Transverse colon (tissue), 4 donors: ENCODE measurements around the gene C1orf50. TPM values are rescaled to one million over a fixed set of nuclear protein-coding genes. Genes with fewer than 3 reads are reported as not detected.

Experiments
- DNase-seq: peaks from one replicate; pipeline ENCODE4 v3.0.0-alpha.2; 2019
- H3K27ac ChIP-seq, 4 donors: fragments of 200-600 bp; sonication (generic); 2 replicates each; pipeline ENCODE4 v1.5.1; 2016 to 2018; ENCODE audit warnings: inconsistent platforms in 4 of 4
- H3K27me3 ChIP-seq: fragments of 200-600 bp; sonication (generic); 2 replicates; pipeline ENCODE4 v1.5.1; 2017; ENCODE audit warnings: inconsistent platforms
- H3K36me3 ChIP-seq, 4 donors: fragments of 200-600 bp; sonication (generic); 2 replicates each; pipeline ENCODE4 v1.5.1; 2017 to 2019; ENCODE audit warnings: inconsistent platforms in 4 of 4
- H3K4me1 ChIP-seq, 4 donors: fragments of 200-600 bp; sonication (generic); 2 replicates each; pipeline ENCODE4 v1.5.1; 2017 to 2020; ENCODE audit warnings: inconsistent platforms in 4 of 4
- H3K4me3 ChIP-seq, 4 donors: fragments of 200-600 bp; sonication (generic); 1 replicate in 1 of 4; 2 replicates in 3 of 4; pipeline versions ENCODE4 v1.5.1 to v1.6.1; 2017 to 2019; ENCODE audit warnings: inconsistent platforms in 4 of 4
- H3K9me3 ChIP-seq, 2 donors: fragments of 200-600 bp; sonication (generic); 2 replicates each; pipeline ENCODE4 v1.5.1; 2017 to 2019; ENCODE audit warnings: inconsistent platforms in 2 of 2
- EP300 ChIP-seq: sonication (generic); formaldehyde crosslinking; IDR thresholded peaks from one replicate; pipeline ENCODE4 v1.6.1; 2017; ENCODE audit warnings: antibody characterized with exemption, low read depth
- POLR2A ChIP-seq: fragments of 450-650 bp; IDR thresholded peaks from one replicate; pipeline ENCODE4 v1.6.1; 2016; ENCODE audit warnings: antibody characterized with exemption, mild to moderate bottlenecking, moderate library complexity
- POLR2AphosphoS5 ChIP-seq, 3 donors: sonication (generic); formaldehyde crosslinking; IDR thresholded peaks; one replicate each; pipeline ENCODE4 v1.6.1; 2016; ENCODE audit warnings: antibody characterized with exemption in 3 of 3
- WGBS, 2 donors: methylation state at CpG; one replicate each; pipeline ENCODE4 v1.1.5; 2018; ENCODE audit warnings: low coverage in 1 of 2; 5-methylcytosine and 5-hydroxymethylcytosine counted together
- in situ Hi-C, 4 donors: fragments of 200-750 bp; cut with MboI; loops; one replicate each; pipeline versions ENCODE4 v1.15.0 to v1.15.1; 2017; ENCODE audit warnings: low sequenced_read_pairs in 3 of 4, low pct_ligation_motif_present in 1 of 4, low pct_unique_long_range_greater_than_20kb in 1 of 4
- intact Hi-C: fragments of 100-400 bp; cut with DNase I; formaldehyde crosslinking; loops from one replicate; pipeline ENCODE4 v1.15.1; 2023; ENCODE audit warnings: low total_unique reads
- total RNA-seq, 4 donors: library from RNA; depleted of rRNA; stranded (reverse); fragments of >200 nt; gene quantifications; one replicate each; pipeline ENCODE4 v1.1.0, GENCODE V29; 2016
- TF ChIP-seq, protein P1 (sequence below), 5 experiments: fragments of 200-600 bp in 3 of 5; fragments of 450-650 bp in 2 of 5; sonication (generic) in 3 of 5; IDR thresholded peaks; 1 replicate in 2 of 5; 2 replicates in 3 of 5; pipeline ENCODE4 v1.5.1; 2016 to 2017; ENCODE audit warnings: antibody characterized with exemption in 5 of 5, inconsistent platforms in 3 of 5, mild to moderate bottlenecking in 2 of 5, moderate library complexity in 1 of 5

Gene C1orf50
- total RNA-seq, 4 donors from 2014 or later, result 4.0 to 81.2 (median 8.1) TPM

DNA sequence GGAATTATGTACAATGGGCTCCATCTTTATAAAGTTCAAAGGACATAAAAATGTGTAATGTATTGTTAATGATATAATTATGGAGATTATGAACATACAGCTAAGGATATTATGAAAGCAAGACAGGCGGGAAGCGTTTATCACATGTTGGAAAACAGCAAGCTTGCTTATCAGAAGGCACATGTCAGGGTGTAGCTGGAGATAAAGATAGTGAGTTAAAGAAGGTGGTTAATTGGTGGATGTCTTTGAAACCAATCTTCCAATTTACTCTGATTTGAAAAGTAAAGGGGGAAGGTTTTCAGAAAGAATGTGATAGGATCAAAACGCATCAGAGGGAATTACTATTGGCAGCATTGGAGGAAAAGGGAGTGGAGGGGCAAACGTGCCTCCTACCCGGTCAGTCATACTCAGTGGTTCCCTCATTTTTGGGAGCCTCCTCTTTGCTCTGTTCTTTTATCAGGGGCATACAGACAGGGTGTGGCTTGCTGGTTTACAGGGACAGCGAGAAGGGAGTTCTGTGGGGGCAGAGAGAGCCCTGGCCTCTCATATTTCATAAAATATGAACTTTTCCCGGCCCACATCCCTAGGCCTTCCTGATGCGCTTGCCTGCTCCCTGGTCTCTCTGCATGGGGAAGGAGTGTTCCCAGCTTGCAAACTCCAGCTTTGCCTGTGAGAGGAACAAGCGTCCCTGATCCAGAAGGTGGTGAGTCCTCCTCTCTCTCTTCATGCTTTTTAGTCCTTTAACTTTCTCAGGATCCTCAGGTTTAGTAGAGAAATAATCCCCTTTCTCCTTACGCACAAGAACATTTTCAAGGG lies 58.2 kb downstream of the C1orf50 start:
- no peaks in the 10 kb centered on the region for H3K36me3 ChIP-seq
- TF ChIP-seq, protein P1, sequence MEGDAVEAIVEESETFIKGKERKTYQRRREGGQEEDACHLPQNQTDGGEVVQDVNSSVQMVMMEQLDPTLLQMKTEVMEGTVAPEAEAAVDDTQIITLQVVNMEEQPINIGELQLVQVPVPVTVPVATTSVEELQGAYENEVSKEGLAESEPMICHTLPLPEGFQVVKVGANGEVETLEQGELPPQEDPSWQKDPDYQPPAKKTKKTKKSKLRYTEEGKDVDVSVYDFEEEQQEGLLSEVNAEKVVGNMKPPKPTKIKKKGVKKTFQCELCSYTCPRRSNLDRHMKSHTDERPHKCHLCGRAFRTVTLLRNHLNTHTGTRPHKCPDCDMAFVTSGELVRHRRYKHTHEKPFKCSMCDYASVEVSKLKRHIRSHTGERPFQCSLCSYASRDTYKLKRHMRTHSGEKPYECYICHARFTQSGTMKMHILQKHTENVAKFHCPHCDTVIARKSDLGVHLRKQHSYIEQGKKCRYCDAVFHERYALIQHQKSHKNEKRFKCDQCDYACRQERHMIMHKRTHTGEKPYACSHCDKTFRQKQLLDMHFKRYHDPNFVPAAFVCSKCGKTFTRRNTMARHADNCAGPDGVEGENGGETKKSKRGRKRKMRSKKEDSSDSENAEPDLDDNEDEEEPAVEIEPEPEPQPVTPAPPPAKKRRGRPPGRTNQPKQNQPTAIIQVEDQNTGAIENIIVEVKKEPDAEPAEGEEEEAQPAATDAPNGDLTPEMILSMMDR (IDR thresholded peaks at IDR 0.05), result no peak
- TF ChIP-seq POLR2A (no peak), EP300 (no peak), POLR2AphosphoS5 (IDR thresholded peaks at IDR 0.05) (no peak)
- H3K9me3 ChIP-seq, result no peaks in the 10 kb centered on the region
- no peak for DNase-seq
- no peak overlapping the region for H3K27ac ChIP-seq
- in situ Hi-C loops (no loop called here), intact Hi-C loops (no loop called here)
- no peak overlapping the region for H3K4me3 ChIP-seq
- WGBS, 2 donors, result 79 to 81% methylated on average over 7 to 10 of the region's 10 CpGs
- H3K27me3 ChIP-seq, result no peaks in the 10 kb centered on the region
- peaks cover 0 to 8% (median 0%) of the 10 kb centered on the region in 4 donors for H3K4me1 ChIP-seq

Other genes with a start within 250 kb of the C1orf50 start
- 10 to 100 TPM in 3 of 4 donors, not detected in 1; 16.9 to 26.5 (median 24.6) TPM for gene PPIH, start 108.8 kb upstream of the C1orf50 start, total RNA-seq
- 100 to 1,000 TPM; 288 to 403 (median 380) TPM for gene YBX1, start 84.8 kb upstream of the C1orf50 start, total RNA-seq
- gene CLDN19, start 27.0 kb upstream of the C1orf50 start, total RNA-seq, result under 1 TPM in 1 of 4 donors, not detected in 3; 0.27 TPM
- 10 to 100 TPM in 3 of 4 donors, 1 to 10 TPM in 1; 8.7 to 37.2 (median 10.2) TPM for gene P3H1, start 221 bp upstream of the C1orf50 start, total RNA-seq
- gene TMEM269, start 17.7 kb downstream of the C1orf50 start, total RNA-seq, result under 1 TPM in 1 of 4 donors, not detected in 3; 0.37 TPM
- gene ERMAP, start 49.9 kb downstream of the C1orf50 start, total RNA-seq, result 10 to 100 TPM; 12.5 to 30.7 (median 14.1) TPM
- gene SVBP, start 50.1 kb downstream of the C1orf50 start, total RNA-seq, result 10 to 100 TPM; 15.3 to 33.3 (median 17.6) TPM
- 10 to 100 TPM in 1 of 4 donors, 1 to 10 TPM in 2, under 1 TPM in 1; 1.00 to 11.3 (median 6.0) TPM for gene ZNF691, start 79.4 kb downstream of the C1orf50 start, total RNA-seq
- 10 to 100 TPM; 37.2 to 98.9 (median 69.1) TPM for gene SLC2A1, start 191.6 kb downstream of the C1orf50 start, total RNA-seq